DMS79 treated with DMSO at 0.1 percent for 48 hours (cell line): ENCODE data around the gene KCNK13.
"Not testable (repeated sequence)": the region's sequence is repeated elsewhere in the genome, so short reads cannot be mapped to it uniquely, and the experiment has no call there.

Experiments used
- DNase-seq: peaks from one replicate; lab custom pipeline; 2025; lab: John Stamatoyannopoulos, UW

KCNK13 gene

DNA sequence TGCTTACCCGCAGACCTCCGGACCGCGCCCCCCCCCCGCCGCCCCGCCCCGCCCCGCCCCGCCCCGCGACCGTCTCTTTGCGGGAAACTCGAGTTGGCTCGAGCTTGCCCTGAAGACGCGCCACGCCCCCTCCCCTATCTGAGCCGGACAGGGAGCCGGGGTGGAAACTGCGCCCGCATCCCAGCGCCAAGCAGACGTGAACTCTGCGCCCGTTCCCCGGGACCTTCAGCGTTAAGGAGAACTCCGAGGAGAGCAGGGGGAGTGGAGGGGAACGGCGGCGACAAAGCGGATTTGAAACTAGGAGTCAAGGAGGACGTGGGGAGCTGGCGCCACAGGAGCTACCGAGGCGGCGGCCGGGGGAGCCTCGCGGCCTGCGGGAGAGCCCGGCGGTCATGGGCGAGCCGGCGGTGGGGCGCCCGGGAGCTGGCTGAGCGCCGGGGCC lies at the start of gene KCNK13:
Gene KCNK13, plus strand, starts transcription at position 310 of the 442 bp plus-strand sequence. CDS start 212 bp downstream, outside the sequence.
- peak; percentile 27 for DNase-seq

- no peak for DNase-seq
Observed at GRCh38 chr14:90017371-90017770, 44.4 kb upstream of the KCNK13 start.

- no peak for DNase-seq
Observed at GRCh38 chr14:90019824-90020523, 41.8 kb upstream of the KCNK13 start.

DNA sequence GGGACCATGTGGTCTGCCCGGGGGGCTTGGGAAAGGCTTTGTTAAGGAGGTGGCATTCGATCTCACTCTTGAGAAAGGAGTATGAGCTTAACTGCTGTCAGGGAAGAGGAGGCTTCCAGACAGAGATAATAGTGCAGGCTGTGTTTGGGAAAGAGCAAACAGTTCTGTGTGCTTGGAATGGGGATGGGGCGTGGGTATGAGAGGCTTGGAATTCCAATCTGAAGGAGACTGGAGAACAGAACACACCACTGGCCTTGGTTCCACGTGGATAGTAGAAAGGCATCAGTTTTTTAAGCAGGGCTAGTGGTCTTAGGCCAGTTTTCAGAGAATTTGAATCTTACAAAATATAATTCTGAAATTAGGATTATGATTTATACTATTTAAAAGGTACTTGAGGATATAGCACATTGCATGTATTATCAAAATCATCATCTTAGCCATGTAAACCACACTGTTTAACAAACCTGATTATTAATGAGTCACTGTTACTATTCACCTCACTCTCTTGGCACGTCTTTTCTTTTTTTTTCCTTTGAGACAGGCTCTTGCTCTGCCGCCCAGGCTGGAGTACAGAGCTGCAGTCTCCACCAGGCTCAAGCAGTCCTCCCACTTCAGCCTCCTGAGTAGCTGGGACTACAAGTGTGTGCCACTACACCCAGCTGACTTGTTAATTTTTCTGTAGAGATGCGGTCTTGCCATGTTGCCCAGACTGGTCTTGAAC lies 38.5 kb upstream of the KCNK13 start:
- no peak for DNase-seq

DNA sequence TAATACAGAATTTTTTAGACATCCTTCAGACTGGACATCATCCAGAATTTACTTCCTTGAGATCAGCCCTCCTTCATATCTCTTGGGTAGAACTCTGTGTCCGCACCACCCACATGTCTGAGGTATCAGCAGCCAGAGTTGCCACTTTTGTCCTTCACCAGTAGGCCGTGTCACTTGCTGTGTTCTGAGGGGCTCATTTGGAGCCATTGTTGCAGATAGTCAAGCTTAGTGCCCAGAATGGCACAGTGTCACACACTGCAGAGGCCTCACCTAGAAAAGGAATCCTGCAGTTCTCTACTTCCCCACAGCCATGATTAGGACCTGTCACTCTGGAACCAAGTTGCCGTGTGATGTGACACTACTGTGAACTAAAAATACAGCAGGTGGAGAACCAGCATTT lies 36.9 kb upstream of the KCNK13 start:
- DNase-seq: no peak

DNA sequence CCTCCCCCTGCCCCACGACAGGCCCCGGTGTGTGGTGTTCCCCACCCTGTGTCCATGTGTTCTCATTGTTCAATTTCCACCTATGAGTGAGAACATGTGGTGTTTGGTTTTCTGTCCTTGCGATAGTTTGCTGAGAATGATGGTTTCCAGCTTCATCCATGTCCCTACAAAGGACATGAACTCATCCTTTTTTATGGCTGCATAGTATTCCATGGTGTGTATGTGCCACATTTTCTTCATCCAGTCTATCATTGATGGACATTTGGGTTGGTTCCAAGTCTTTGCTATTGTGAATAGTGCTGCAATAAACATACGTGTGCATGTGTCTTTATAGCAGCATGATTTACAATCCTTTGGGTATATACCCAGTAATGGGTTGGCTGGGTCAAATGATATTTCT lies 35.2 kb upstream of the KCNK13 start:
- not testable (repeated sequence) for DNase-seq

- DNase-seq: no peak
Observed at GRCh38 chr14:90027842-90028241, 34.0 kb upstream of the KCNK13 start.

- no peak for DNase-seq
Observed at GRCh38 chr14:90034156-90034555, 27.6 kb upstream of the KCNK13 start.

DNA sequence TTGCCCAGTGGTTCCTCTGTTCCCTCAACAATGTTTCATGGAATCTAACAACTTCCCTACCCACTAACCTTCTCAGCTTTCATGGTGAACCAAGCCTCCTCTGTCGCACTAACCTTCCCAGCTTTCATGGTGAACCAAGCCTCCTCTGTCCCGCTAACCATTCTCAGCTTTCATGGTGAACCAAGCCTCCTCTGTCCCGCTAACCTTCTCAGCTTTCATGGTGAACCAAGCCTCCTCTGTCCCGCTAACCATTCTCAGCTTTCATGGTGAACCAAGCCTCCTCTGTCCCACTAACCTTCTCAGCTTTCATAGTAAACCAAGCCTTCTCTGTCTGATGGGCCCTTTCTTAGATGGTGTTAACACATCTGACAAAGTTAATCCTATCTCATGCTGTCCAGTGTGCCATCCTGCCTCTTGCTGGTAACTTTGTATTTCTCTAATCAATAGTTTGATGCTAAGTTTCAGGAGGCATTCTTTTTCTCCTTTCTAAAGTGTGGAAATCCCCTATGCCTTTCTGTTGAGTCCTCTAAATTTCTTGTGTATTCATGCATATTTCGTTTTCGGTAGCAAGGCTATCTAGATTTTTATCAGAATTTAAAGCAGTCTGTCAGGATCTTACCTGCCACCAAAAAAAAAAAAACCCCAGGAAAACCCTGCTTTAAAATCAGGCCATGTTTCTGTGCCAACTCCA lies 26.8 kb upstream of the KCNK13 start:
- no peak for DNase-seq

DNA sequence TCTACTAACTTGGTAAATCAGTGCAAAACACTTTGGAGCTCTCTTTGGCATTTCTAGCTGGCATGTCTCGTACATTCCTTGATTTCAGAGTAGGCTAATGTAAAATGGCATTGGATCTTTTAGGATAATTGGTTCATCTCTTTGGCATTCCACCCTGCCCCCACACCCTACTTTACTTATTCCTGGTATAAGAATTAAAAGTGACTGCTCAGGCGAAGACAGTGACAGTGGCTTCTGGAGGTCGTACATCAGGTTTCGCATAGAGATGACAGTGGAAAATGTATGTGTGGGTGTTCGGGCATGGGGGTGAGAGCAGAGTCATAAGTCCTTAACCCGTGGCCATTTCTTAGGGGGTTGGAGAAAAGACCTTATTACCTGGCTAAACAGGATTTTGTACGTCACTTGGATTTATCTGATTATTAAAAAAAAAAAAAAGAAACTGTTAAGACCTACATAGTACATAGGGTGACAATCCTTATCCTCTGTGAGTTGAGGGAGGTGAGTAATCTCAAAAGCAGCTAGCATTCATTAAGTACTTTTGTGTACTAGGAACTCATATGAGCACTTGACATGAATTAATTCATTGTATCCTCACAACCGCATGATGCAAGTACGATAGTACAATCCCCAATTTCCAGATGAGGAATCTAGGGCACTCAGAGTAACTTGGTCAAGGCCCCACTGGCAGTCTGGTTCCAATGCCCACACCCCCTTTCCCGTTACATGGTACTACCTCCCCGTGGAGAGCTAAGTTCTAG lies 22.4 kb upstream of the KCNK13 start:
- no peak for DNase-seq

DNA sequence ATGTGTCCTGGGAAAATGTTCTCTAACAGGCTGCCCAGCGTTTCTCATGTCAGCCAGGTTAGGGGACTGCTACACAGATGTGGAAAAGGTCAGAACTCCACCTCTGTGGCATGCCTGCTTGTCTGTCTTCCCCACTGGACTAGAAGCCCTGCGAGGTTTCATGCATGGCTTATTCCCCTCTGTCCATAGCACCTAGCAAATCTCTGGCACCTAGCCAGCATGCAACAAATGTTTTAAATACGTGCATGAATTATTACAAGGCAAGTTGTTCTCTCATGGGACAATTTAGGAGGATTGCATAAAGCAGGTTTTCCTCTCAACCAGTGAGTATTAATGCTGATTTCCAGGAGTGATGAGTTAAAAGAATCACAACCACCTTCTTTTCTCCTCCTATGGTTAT lies 21.4 kb upstream of the KCNK13 start:
- DNase-seq: no peak

DNA sequence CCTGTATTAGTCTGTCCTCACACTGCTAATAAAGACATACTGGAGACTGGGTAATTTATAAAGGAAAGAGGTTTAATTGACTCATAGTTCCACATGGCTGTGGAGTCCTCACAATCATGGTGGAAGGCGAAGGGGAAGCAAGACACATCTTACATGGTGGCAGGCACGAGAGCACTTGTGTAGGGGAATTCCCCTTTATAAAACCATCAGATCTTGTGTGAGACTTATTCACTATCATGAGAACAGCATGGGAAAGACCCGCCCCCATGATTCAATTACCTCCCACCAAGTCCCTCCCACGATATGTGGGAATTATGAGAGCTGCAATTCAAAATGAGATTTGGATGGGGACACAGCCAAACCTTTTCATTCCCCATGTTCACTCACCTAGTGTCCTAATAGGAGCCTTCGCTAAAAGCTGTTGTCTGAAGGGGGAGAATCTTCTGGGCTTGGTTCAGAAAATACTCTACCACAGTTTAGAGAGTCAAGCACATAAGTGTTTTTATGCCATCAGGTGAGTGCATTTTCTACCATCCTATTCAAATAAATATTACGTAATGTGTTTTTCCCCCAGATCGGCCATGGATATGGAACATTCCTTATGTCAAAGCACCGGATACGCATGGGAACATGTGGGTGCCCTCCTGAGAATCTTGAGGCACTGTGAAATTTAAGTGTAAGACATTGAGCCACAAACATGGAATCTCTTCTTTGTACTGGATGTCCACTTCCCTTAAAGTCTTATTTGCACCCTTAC lies 19.1 kb upstream of the KCNK13 start:
- DNase-seq: no peak

DNA sequence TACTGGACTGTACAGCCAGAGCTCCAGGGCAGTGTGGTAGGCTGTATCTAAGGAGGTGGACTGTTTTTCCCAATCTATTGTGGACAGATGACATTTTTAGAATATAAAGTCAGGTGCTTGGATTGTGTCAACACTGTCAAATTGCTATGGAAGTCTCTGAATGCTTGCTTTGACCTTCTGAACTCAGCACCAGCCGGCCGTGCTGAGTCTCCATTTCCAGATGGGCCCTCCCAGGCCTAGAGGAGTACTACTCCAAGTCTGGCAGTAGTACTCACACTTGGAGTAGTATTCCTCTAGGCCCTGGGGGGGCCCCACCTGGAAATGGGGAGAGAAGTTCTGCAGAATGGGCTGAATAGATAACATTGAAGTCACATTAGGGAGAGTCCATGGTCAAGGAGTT lies 16.2 kb upstream of the KCNK13 start:
- DNase-seq: no peak

- no peak for DNase-seq
Observed at GRCh38 chr14:90049390-90049789, 12.4 kb upstream of the KCNK13 start.

DNA sequence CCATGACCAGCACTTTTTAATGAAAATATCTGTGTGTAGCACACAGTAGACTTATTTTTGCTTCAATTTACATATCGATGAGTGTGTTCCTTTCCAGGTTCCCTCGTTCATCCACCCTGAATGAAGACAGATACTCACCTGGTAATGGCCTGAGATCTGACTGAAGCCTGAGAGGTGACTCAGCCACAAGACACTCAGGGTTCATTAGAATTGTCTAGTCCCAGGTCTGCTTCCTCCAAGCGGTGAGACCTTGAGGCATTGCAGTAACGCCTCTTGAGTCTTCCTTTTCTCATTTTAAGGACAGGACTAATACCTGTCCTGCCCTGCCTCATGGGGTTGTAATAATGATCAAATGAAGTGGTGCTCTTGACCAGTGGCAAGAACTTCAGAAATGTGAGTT lies 11.5 kb upstream of the KCNK13 start:
- no peak for DNase-seq

DNA sequence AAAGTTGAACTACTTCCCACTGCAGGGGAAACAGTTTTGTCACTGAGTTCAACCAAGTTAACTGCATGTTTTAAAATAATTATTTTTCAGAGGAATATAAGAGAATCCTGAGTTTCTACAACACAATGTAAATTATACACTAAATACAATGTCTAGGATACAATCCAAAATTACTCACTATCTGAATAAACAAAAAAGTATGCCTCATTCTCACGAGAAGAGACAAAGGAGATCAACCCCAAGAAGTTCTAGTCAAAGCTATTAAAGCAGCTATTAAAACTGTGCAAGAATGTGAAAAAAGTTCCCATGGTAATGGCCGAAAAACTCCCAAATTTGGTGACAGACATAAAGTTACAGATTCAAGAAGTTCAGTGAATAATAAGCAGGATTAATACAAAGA lies 8.8 kb upstream of the KCNK13 start:
- no peak for DNase-seq

- no peak for DNase-seq
Observed at GRCh38 chr14:90054803-90055202, 7.0 kb upstream of the KCNK13 start.

DNA sequence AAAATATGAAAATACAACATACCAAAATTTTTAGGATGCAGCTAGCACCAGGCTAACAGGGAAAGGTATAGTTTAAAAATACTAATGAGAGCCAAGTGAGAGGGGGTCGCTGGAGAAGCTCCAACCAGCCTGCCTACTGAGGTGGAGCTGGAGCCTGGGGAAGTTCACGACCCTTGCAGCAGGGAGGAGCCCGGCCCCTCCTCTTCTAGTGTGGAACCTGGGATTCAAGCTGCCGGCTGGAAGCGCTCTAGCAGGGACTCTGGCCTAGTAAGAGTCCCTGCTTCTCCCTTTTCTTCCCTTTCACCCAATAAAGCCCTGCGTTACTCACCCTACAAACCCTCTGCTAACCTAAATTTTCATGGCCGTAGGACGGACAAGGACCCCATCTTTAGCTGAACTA lies 5.0 kb upstream of the KCNK13 start:
- no peak for DNase-seq

DNA sequence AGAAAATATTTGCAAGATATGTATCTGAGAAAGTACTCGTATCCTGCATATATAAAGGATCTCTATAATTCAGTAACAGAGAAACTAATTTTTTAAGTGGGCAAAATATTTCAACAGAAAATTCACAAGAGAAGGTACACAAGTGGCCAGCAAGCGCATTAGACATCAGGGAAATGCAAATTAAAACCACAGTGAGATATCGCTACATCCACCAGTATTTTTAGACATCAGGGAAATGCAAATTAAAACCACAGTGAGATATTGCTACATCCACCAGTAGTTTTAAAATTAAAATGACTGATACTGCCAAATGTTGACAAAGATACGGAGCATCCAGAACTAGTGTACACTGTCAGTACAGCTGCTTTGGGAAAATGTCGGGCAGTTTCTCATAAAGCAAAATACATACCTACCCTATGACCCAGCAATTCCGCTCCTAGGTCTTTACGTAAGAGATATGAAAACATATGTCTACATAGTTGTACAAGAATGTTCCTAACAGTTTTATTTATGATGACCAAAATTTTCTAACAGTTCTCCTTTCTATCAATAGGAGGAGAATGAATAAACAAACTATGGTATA lies 2.8 kb upstream of the KCNK13 start:
- DNase-seq: no peak

DNA sequence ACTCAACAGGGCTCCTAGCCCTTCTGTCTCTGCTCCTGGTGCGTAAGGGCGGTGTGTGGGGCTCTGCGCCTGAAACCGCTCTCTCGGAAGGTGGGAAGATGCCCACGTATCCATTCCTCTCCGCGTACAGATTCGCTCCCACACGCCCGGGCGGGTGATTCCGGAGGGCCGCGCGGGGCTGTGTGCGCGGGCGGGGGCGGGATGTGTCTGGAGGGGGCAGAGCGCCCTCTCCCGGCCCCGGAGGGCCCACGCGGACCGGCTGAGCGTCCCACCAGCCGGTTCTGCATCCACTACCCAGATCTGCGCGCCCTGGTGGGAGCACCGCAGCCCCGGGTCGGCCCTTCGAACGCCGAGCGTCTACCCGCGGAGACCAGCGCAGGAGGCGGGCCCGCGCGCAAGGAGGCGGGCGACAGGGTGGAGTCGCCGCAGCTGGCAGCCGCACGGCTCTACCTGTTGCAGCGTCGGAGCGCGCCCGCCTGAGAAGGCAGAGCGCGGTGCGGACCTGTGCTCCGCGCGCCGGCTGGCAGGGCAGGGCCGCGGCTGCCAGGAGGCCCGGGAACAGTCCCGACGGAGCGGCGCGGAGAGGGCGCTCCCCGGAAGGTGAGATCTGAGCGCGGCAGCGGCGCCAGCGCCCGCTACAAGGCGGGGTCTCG lies 1.4 kb upstream of the KCNK13 start:
- DNase-seq: peak; percentile 63
